BJ (cell line): ENCODE data around the gene GPR84. TPM values are rescaled to one million over a fixed set of nuclear protein-coding genes. Genes with fewer than 3 reads are reported as not detected.
A peak's percentile ranks its signal among the peaks of the same experiment; 100 is the strongest.

Experiments
- CTCF ChIA-PET: fragments of 350-600 bp; formaldehyde crosslinking; extraction: SDS; loops from one replicate; lab custom pipeline; 2021; ENCODE audit warnings: antibody characterized with exemption, inconsistent platforms; lab: Yijun Ruan, JAX
- POLR2A ChIA-PET: fragments of 300-600 bp; sonication (Branson Sonifier 250); formaldehyde crosslinking; extraction: SDS; loops from one replicate; lab custom pipeline; 2021; ENCODE audit warnings: antibody characterized with exemption; lab: Charles Lee
- DNase-seq: peaks from one replicate; pipeline ENCODE4 v3.0.0-alpha.2; 2011; ENCODE audit warnings: low read depth
- H3K27me3 ChIP-seq: 2 replicates; pipeline ENCODE4 v1.6.0; 2011; ENCODE audit warnings: low read length; ENCODE audit not compliant: control insufficient read depth, insufficient read depth
- H3K36me3 ChIP-seq: 2 replicates; pipeline ENCODE4 v1.5.1; 2011; ENCODE audit warnings: low read length; ENCODE audit not compliant: control insufficient read depth, insufficient read depth
- H3K4me3 ChIP-seq: 2 replicates; pipeline ENCODE4 v1.5.1; 2011; ENCODE audit warnings: low read depth, mild to moderate bottlenecking, control low read depth, low read length
- CTCF ChIP-seq: IDR thresholded peaks from 2 replicates; pipeline ENCODE4 v1.5.1; 2011; ENCODE audit warnings: low read depth, mild to moderate bottlenecking, control low read depth, inconsistent platforms, low read length, moderate library complexity; ENCODE audit not compliant: insufficient read depth
- polyA plus RNA-seq: library from polyadenylated mRNA; depleted of rRNA; stranded (reverse); fragments of >200 nt; gene quantifications from 2 replicates; pipeline ENCODE4 v1.2.3, GENCODE V29; 2011

The GPR84 gene
- polyA plus RNA-seq, 1 experiment, result not detected

GRCh38 chr12:54352022-54352531, 12.2 kb downstream of the GPR84 start:
- no peak for DNase-seq
- no peak for TF ChIP-seq CTCF
- Histone ChIP-seq H3K27me3 (no peaks in the 10 kb centered on the region), H3K36me3 (peaks cover 15% of the 10 kb centered on the region), H3K4me3 (peak overlapping the region; percentile 10; the same call in 1 of the 2 replicates)
- ChIA-PET POLR2A (interaction anchor here (0.7 kb wide), 1 partner anchor 32 kb away, joined by 3 read pairs; the partner anchor contains the start of gene ZNF385A), CTCF (interaction anchor here (0.6 to 4.1 kb wide), 9 partner anchors 10 to 101 kb away, joined by 3 to 28 read pairs (median 4); partner anchors contain the start of gene COPZ1)

- no peak for DNase-seq
- ChIA-PET CTCF (interaction anchor here (0.7 to 4.1 kb wide), 4 partner anchors 11 to 143 kb away, joined by 3 to 28 read pairs (median 4); partner anchors contain the start of gene COPZ1), POLR2A (no interaction called here)
- H3K4me3 ChIP-seq, result no peak overlapping the region
- no peaks in the 10 kb centered on the region for H3K27me3 ChIP-seq
- no peak for TF ChIP-seq CTCF
- H3K36me3 ChIP-seq, result peaks cover 15% of the 10 kb centered on the region
Observed at GRCh38 chr12:54351341-54351740, 12.9 kb downstream of the GPR84 start.

GRCh38 chr12:54350743-54351142, 13.5 kb downstream of the GPR84 start:
- TF ChIP-seq CTCF, result no peak
- DNase-seq, result no peak
- H3K36me3 ChIP-seq, result peaks cover 15% of the 10 kb centered on the region
- POLR2A ChIA-PET, result no interaction called here
- no peaks in the 10 kb centered on the region for H3K27me3 ChIP-seq
- CTCF ChIA-PET, result interaction anchor here (0.9 to 4.1 kb wide), 5 partner anchors 8 to 143 kb away, joined by 3 to 28 read pairs (median 3); partner anchors contain the start of gene COPZ1
- no peak overlapping the region for H3K4me3 ChIP-seq

- POLR2A ChIA-PET, result no interaction called here
- Histone ChIP-seq H3K27me3 (no peaks in the 10 kb centered on the region), H3K36me3 (peaks cover 17% of the 10 kb centered on the region), H3K4me3 (no peak overlapping the region)
- no peak for TF ChIP-seq CTCF
- CTCF ChIA-PET, result interaction anchor here (0.9 to 4.1 kb wide), 4 partner anchors 9 to 142 kb away, joined by 3 to 28 read pairs (median 4); no protein-coding TSS in a partner anchor
- DNase-seq, result no peak
Observed at GRCh38 chr12:54349679-54350078, 14.6 kb downstream of the GPR84 start.

- H3K27me3 ChIP-seq, result no peaks in the 10 kb centered on the region
- CTCF ChIA-PET, result no interaction called here
- peaks cover 20% of the 10 kb centered on the region for H3K36me3 ChIP-seq
- POLR2A ChIA-PET, result no interaction called here
- H3K4me3 ChIP-seq, result no peak overlapping the region
- no peak for DNase-seq
- TF ChIP-seq CTCF, result no peak
Observed at GRCh38 chr12:54349036-54349435, 15.2 kb downstream of the GPR84 start.
